Hepatocyte (in vitro differentiated cells): ENCODE data around the gene AOAH.

Experiments
- CTCF ChIP-seq: fragments of 200-600 bp; sonication (generic); IDR thresholded peaks from 2 replicates; pipeline ENCODE4 v1.5.1; 2016; ENCODE audit warnings: antibody characterized with exemption, mild to moderate bottlenecking; ENCODE audit not compliant: poor library complexity
- EZH2 ChIP-seq: fragments of 200-600 bp; sonication (generic); IDR thresholded peaks from 2 replicates; pipeline ENCODE4 v1.6.1; 2016; ENCODE audit warnings: antibody characterized with exemption, mild to moderate bottlenecking, borderline replicate concordance

DNA sequence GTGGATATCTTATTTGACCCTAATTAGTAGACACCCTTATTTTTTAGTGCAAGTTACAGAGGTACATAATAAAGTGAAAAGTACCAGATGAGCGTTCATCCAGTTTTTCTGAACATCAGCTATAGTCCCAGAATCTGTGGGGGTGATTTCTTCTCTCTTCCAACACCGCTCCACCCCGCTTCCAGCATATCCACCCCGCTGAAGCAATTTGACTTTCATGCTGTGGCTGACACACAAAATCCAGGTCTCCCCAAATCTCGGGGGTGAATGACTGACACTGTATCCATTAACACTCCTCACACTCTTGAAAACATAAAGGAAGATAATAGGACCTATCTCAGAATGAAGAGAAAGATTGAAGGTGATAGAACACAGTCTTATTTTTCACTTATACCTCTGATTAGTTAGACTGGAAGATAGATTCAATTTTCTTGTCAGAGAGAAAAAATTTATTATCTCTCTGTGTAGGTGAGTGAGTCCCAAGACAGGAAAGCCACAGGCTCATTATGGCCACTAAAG is 191.3 kb downstream of the AOAH start:
- TF ChIP-seq EZH2 (no peak), CTCF (no peak)
